Neural cell (in vitro differentiated cells): ENCODE measurements around the gene PTPN20. TPM values are rescaled to one million over a fixed set of nuclear protein-coding genes. Genes with fewer than 3 reads are reported as not detected.

ENCODE experiments used
- H2AFZ ChIP-seq: fragments of 200-600, 300-800 bp; sonication (generic), shearing (Covaris generic); 2 replicates; pipeline ENCODE4 v1.6.0; 2014; ENCODE audit warnings: low read depth, mild to moderate bottlenecking, antibody characterized with exemption, low read length, moderate library complexity
- H3F3A ChIP-seq: fragments of 200-600 bp; shearing (Covaris generic); 2 replicates; pipeline ENCODE4 v1.6.1; 2016; ENCODE audit warnings: mild to moderate bottlenecking, moderate library complexity, mixed read lengths, antibody characterized with exemption, low read length; ENCODE audit not compliant: insufficient read depth, poor library complexity, severe bottlenecking
- H3K27ac ChIP-seq: fragments of 200-600, 300-800 bp; sonication (generic), shearing (Covaris generic); 2 replicates; pipeline ENCODE4 v1.5.1; 2014; ENCODE audit warnings: mild to moderate bottlenecking, low read length, moderate library complexity
- H3K27me3 ChIP-seq: fragments of 300-800, 200-600 bp; sonication (generic), shearing (Covaris generic); 2 replicates; pipeline ENCODE4 v1.6.0; 2014; ENCODE audit warnings: mild to moderate bottlenecking, low read depth, low read length, moderate library complexity; ENCODE audit not compliant: insufficient read depth
- H3K36me3 ChIP-seq: fragments of 300-800, 200-600 bp; sonication (generic), shearing (Covaris generic); 2 replicates; pipeline ENCODE4 v1.5.1; 2014; ENCODE audit warnings: mild to moderate bottlenecking, antibody characterized with exemption, low read length, moderate library complexity; ENCODE audit not compliant: insufficient read depth
- H3K4me2 ChIP-seq: fragments of 300-800, 200-600 bp; sonication (generic), shearing (Covaris generic); 2 replicates; pipeline ENCODE4 v1.6.0; 2014; ENCODE audit warnings: mild to moderate bottlenecking, low read length
- H3K4me3 ChIP-seq: fragments of 300-800, 200-600 bp; sonication (generic), shearing (Covaris generic); 2 replicates; pipeline ENCODE4 v1.5.1; 2014; ENCODE audit warnings: mild to moderate bottlenecking, low read length, moderate library complexity
- H3K79me2 ChIP-seq: fragments of 200-600 bp; shearing (Covaris generic); replicated peaks from 2 replicates; pipeline ENCODE4 v1.6.0; 2014; ENCODE audit warnings: mild to moderate bottlenecking, low read length, moderate library complexity; ENCODE audit not compliant: insufficient read depth
- H3K9ac ChIP-seq: fragments of 300-800, 200-600 bp; sonication (generic), shearing (Covaris generic); 2 replicates; pipeline ENCODE4 v1.6.1; 2016; ENCODE audit warnings: mild to moderate bottlenecking, low read length, mixed read lengths
- H3K9me2 ChIP-seq: fragments of 200-600 bp; shearing (Covaris generic); 2 replicates; pipeline ENCODE4 v1.6.1; 2016; ENCODE audit warnings: mild to moderate bottlenecking, low read length, mixed read lengths; ENCODE audit not compliant: insufficient read depth
- H3K9me3 ChIP-seq: fragments of 200-600, 300-800 bp; sonication (generic), shearing (Covaris generic); 2 replicates; pipeline ENCODE4 v1.6.1; 2016; ENCODE audit warnings: mild to moderate bottlenecking, mixed run types, low read length, moderate library complexity, mixed read lengths
- H4K20me1 ChIP-seq: fragments of 200-600 bp; shearing (Covaris generic); 2 replicates; pipeline ENCODE4 v1.6.1; 2016; ENCODE audit warnings: mild to moderate bottlenecking, mixed run types; ENCODE audit not compliant: insufficient read depth
- CTCF ChIP-seq: fragments of 450-650 bp; IDR thresholded peaks from 2 replicates; pipeline ENCODE4 v1.5.1; 2014; ENCODE audit warnings: antibody characterized with exemption, mild to moderate bottlenecking, moderate library complexity; ENCODE audit not compliant: poor library complexity, severe bottlenecking
- EP300 ChIP-seq: fragments of 450-650 bp; conservative IDR thresholded peaks from 2 replicates; pipeline ENCODE4 v1.6.1; 2014; ENCODE audit warnings: antibody characterized with exemption, mild to moderate bottlenecking, moderate library complexity; ENCODE audit not compliant: poor library complexity, severe bottlenecking
- EZH2 ChIP-seq: fragments of 200-600, 300-800 bp; shearing (Covaris generic), sonication (generic); IDR thresholded peaks from 2 replicates; pipeline ENCODE4 v1.6.1; 2014; ENCODE audit warnings: antibody characterized with exemption, low read length, borderline replicate concordance, mild to moderate bottlenecking; ENCODE audit not compliant: insufficient read depth, poor library complexity, severe bottlenecking
- MXI1 ChIP-seq: fragments of 450-650 bp; conservative IDR thresholded peaks from 2 replicates; pipeline ENCODE4 v1.6.1; 2014; ENCODE audit warnings: antibody characterized with exemption, mild to moderate bottlenecking; ENCODE audit not compliant: poor library complexity, severe bottlenecking
- POLR2AphosphoS5 ChIP-seq: IDR thresholded peaks from 2 replicates; pipeline ENCODE4 v1.6.1; 2012
- RAD21 ChIP-seq: fragments of 450-650 bp; conservative IDR thresholded peaks from 2 replicates; pipeline ENCODE4 v1.6.1; 2014; ENCODE audit warnings: antibody characterized with exemption, mild to moderate bottlenecking, moderate library complexity
- REST ChIP-seq: IDR thresholded peaks from 2 replicates; pipeline ENCODE4 v1.6.1; 2012; ENCODE audit warnings: borderline replicate concordance
- SMC3 ChIP-seq: fragments of 450-650 bp; conservative IDR thresholded peaks from 2 replicates; pipeline ENCODE4 v1.6.1; 2014; ENCODE audit warnings: antibody characterized with exemption, mild to moderate bottlenecking, moderate library complexity; ENCODE audit not compliant: poor library complexity
- TAF1 ChIP-seq: IDR thresholded peaks from 2 replicates; pipeline ENCODE4 v1.6.1; 2012; ENCODE audit warnings: low read depth
- polyA plus RNA-seq: library from polyadenylated mRNA; depleted of rRNA; stranded (reverse); fragments of >200 nt; gene quantifications from 2 replicates; pipeline ENCODE4 v1.2.3, GENCODE V29; 2014

The PTPN20 gene
- polyA plus RNA-seq, 1 donor from 2014 or later = not detected

- no peaks in the 10 kb centered on the region for H3K27me3 ChIP-seq
- TF ChIP-seq EP300 = no peak
Measured at GRCh38 chr10:47024046-47024322, 112.8 kb downstream of the PTPN20 start.

GRCh38 chr10:47024399-47025252 lies 113.4 kb downstream of the PTPN20 start:
- Histone ChIP-seq H3K9me2 (no peaks in the 10 kb centered on the region), H4K20me1 (no peaks in the 10 kb centered on the region), H3K27me3 (no peaks in the 10 kb centered on the region), H3K9me3 (no peaks in the 10 kb centered on the region), H3K4me3 (no peak overlapping the region), H3K9ac (no peak overlapping the region), H3K27ac (no peak overlapping the region), H2AFZ (no peak overlapping the region), H3K79me2 (no peaks in the 10 kb centered on the region), H3K36me3 (no peaks in the 10 kb centered on the region), H3F3A (no peaks in the 10 kb centered on the region), H3K4me2 (no peak overlapping the region)
- TF ChIP-seq EP300 (no peak), SMC3 (peak; percentile 90), POLR2AphosphoS5 (no peak), MXI1 (no peak), REST (no peak), TAF1 (no peak), CTCF (peak; percentile 92), EZH2 (no peak), RAD21 (peak; percentile 89)

More at GRCh38 chr10:47024046-47024322, 112.8 kb downstream of the PTPN20 start:
- no peaks in the 10 kb centered on the region for H3K79me2 ChIP-seq
- no peaks in the 10 kb centered on the region for H3K36me3 ChIP-seq
- H3K27ac ChIP-seq = no peak overlapping the region
- H3K4me2 ChIP-seq = no peak overlapping the region
- H3K9ac ChIP-seq = no peak overlapping the region
- no peaks in the 10 kb centered on the region for H3K9me2 ChIP-seq
- H4K20me1 ChIP-seq = no peaks in the 10 kb centered on the region
- H3K9me3 ChIP-seq = no peaks in the 10 kb centered on the region
- H3F3A ChIP-seq = no peaks in the 10 kb centered on the region
- H3K4me3 ChIP-seq = no peak overlapping the region
- H2AFZ ChIP-seq = no peak overlapping the region
